ENCODE results near the gene DOCK1.

DNA sequence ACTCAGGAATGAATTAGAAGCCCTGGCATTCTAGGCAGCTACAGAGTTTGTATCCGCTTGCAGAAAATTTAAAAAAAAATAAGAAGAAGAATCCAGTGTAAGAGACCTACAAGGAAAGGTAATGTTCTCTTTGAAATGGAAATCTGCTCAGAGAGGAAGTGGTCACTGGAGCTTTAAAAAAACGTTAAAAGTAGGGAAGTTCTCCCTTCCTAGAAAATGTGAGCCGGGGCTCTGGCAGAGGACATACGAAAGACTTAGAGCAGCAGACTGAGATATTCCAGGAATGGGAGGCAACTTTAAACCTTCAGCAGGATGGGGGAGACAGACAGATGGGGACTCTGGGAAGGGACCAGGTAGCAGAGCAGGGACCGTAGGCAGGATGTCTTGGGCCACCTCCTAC, 494.4 kb downstream of the DOCK1 start:
- TF ChIP-seq POLR2A (IDR thresholded peaks at IDR 0.05; ENCODE audit: low read depth, low read length) (no peak), TAF1 (IDR thresholded peaks at IDR 0.05; ENCODE audit: low read depth, low read length) (no peak), POLR2AphosphoS5 (IDR thresholded peaks at IDR 0.05; ENCODE audit: low read depth, low read length) (no peak), SPI1 (IDR thresholded peaks at IDR 0.05; ENCODE audit: low read depth, low read length) (no peak), POU2F2 (IDR thresholded peaks at IDR 0.05; ENCODE audit: low read depth, low read length) (no peak)

Data from GM12891 (cell line).